ENCODE data around the gene CACUL1.

Gene CACUL1

DNA sequence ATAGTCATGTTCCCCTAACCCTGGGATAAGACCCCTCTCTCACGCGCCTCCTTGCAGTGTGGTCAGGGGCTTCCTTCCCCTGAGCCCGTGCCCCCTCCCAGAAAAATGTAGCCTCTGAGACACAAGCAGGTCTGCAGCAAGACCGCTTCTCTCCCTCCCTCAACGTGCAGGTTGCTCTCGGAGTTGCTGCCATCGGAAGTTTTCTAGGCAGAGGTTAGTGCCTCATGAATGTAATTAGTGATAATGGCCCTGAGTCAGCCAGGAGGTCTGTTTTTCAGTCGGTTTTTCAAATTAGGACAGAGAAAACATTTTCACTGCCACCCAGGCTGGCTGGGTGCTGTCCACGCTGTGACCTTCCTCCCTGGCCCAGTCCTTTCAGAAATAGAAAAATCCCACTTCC is 116.1 kb downstream of the CACUL1 start:
- TF ChIP-seq, protein P1, sequence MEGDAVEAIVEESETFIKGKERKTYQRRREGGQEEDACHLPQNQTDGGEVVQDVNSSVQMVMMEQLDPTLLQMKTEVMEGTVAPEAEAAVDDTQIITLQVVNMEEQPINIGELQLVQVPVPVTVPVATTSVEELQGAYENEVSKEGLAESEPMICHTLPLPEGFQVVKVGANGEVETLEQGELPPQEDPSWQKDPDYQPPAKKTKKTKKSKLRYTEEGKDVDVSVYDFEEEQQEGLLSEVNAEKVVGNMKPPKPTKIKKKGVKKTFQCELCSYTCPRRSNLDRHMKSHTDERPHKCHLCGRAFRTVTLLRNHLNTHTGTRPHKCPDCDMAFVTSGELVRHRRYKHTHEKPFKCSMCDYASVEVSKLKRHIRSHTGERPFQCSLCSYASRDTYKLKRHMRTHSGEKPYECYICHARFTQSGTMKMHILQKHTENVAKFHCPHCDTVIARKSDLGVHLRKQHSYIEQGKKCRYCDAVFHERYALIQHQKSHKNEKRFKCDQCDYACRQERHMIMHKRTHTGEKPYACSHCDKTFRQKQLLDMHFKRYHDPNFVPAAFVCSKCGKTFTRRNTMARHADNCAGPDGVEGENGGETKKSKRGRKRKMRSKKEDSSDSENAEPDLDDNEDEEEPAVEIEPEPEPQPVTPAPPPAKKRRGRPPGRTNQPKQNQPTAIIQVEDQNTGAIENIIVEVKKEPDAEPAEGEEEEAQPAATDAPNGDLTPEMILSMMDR (IDR thresholded peaks at IDR 0.05; ENCODE audit: insufficient read depth, low read depth, low read length, missing control alignments) = no peak
- no peak overlapping the region for H3K4me3 ChIP-seq (ENCODE audit: low read depth, low read length)
- DNase-seq (ENCODE audit: low read depth) = no peak

DNA sequence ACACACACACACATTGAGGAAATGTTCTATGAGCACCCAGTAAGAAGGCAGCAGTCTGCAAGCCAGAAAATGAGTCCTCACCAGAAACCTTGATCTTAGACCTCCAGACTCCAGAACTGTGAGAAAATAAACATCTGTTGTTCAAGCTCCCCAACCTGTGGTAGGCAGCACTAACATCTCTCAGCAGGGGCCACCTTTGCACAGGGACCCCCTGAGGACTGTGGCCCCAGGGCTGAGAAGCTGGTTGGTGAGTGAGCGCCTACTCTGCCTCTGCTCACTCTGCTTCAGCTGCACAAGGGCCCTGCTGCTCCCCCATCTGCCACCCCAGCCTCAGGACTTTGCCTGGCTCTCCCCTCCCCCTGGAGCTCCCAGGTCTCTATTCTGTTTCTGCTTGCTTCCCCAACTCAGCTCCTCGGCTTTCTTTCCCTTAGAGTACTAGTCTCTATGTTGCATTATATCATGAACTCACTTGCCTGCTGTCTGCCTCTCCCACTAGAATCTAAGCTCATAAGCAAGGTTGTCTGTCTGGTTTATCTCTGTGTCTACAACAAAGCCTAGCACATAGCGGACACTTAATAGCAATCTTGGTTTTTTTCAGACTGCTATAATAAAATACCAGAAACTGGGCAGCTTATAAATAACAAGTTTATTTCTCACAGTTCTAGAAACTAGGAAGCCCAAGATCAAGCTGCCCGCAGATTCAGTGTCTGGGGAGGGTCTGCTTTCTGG is 118.9 kb downstream of the CACUL1 start:
- no peak overlapping the region for H3K4me3 ChIP-seq (ENCODE audit: low read depth, low read length)
- no peak for DNase-seq (ENCODE audit: low read depth)
- TF ChIP-seq, protein P1 (IDR thresholded peaks at IDR 0.05; ENCODE audit: insufficient read depth, low read depth, low read length, missing control alignments) = no peak

DNA sequence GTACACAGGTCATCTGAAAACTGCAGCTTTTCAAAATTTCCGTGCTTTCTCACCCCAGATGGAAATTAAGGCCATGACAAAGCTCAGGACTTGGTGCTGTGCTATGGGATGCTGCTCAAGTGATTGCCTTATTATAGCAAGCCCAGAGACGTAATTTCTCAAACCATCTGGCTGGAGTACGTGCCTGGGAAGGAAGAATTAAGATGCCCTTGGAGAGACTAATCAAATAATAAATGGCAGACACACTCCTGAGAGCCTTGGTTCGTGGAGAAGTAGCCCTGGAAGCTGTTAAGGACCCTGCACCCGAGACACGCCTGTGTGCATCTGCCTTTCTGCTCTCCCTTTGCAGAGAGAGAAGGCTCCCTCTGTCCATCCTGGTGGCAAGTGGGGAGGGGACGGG is 121.0 kb downstream of the CACUL1 start:
- TF ChIP-seq, protein P1 (IDR thresholded peaks at IDR 0.05; ENCODE audit: insufficient read depth, low read depth, low read length, missing control alignments) = no peak
- H3K4me3 ChIP-seq (ENCODE audit: low read depth, low read length) = no peak overlapping the region
- DNase-seq (ENCODE audit: low read depth) = no peak

DNA sequence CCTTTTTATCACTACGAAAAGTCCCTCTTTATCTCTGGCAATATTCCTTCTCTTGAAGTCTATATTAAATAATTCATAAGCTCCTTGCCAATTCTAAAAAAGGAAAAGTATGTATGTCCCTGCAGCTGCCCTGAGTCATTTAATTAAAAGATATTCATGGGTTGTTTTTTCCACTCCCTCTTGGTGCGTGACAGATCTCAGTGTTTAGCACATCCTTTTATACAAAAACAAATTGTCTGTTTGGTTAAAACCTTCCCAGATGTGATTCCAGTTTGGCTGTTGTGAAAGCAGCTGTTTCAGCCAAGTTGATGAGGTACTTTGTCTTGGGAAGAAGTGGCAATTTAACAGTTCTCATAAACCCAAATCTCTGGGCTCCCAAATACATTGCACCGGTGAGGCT is 125.6 kb downstream of the CACUL1 start:
- DNase-seq (ENCODE audit: low read depth) = no peak
- TF ChIP-seq, protein P1 (IDR thresholded peaks at IDR 0.05; ENCODE audit: insufficient read depth, low read depth, low read length, missing control alignments) = no peak
- no peak overlapping the region for H3K4me3 ChIP-seq (ENCODE audit: low read depth, low read length)

DNA sequence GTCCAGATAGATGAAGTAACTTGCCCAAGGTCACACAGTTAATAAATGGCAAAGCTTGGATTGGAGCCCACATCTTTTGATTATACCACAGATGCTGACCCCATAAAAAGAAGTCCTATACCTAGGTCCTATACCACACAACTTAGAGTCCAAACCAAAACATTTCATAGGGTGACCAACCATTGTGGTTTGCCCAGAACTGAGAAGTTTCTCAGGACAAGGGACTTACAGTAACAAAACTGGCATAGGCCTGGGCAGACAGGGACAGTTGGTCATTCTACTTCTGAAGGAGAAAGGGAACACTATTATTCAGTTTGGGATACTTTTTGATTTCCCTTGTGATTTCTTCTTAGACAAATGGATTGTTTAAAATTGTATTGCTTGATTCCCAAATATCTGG is 126.4 kb downstream of the CACUL1 start:
- no peak for DNase-seq (ENCODE audit: low read depth)
- H3K4me3 ChIP-seq (ENCODE audit: low read depth, low read length) = no peak overlapping the region
- TF ChIP-seq, protein P1 (IDR thresholded peaks at IDR 0.05; ENCODE audit: insufficient read depth, low read depth, low read length, missing control alignments) = no peak

DNA sequence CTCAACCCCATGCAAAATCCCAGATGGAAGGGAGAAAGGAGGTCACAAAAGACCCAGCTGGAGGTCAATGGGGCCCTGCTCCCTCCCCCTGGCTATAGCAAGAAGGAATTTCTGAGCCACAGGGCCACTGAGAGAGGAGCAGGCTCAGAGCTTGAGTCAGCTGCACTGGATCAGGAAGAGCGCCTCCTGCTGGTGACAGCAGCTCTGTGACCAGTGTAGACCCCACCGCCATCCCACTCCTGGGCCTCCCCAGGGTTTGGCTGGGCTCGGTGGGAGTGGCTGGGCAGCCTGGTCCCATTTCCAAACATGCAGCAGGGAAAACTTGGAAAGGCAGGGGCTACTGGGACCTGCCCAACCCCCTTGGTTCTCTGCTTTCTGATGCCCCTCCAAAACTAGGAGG is 127.8 kb downstream of the CACUL1 start:
- no peak overlapping the region for H3K4me3 ChIP-seq (ENCODE audit: low read depth, low read length)
- TF ChIP-seq, protein P1 (IDR thresholded peaks at IDR 0.05; ENCODE audit: insufficient read depth, low read depth, low read length, missing control alignments) = peak; percentile 52
- DNase-seq (ENCODE audit: low read depth) = peak; percentile 31
